ENCODE data around the gene DSCAML1. TPM values are rescaled to one million over a fixed set of nuclear protein-coding genes. Genes with fewer than 3 reads are reported as not detected.

DSCAML1 gene
- total and polyA plus RNA-seq, 10 of the 15 experiments (the other 5 are each of a cell fraction or from before 2014, with no cell fraction given) = 0.03 to 0.18 (median 0.06) TPM; not detected in 1

DNA sequence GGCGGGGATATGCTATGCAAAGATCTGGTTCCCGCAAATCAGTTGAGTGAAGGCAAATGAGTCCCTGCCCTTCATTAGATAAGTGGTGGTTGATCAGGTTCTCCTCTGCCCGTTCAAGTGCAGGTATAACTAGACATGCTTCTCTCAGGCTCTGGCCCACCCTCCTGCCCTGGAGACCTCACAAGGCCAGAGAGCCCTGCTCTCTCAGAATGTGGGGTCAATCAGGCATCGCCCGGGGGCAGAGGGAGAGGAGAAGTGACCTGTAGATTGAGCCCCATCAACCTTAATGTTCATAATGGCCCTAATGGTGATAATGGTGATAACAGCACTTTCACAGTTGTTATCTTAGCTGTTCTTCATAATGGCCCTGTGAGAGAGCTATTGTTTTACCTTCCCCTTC, 224.3 kb downstream of the DSCAML1 start:
- Histone ChIP-seq H3K9me3 (replicated peaks; ENCODE audit: control insufficient read depth, insufficient read depth, low read length) (no peaks in the 10 kb centered on the region), H3K4me3 (no peak overlapping the region), H3K79me2 (ENCODE audit: control insufficient read depth, insufficient read depth, low read length) (no peaks in the 10 kb centered on the region), H3K4me2 (ENCODE audit: control insufficient read depth, insufficient read depth) (no peak overlapping the region), H3K4me1 (ENCODE audit: control insufficient read depth, insufficient read depth, low read length) (no peaks in the 10 kb centered on the region), H3K27ac (ENCODE audit: control insufficient read depth, insufficient read depth) (no peak overlapping the region), H3K36me3 (ENCODE audit: control insufficient read depth in 2 of 2, insufficient read depth in 2 of 2, low read length in 1 of 2) (no peaks in the 10 kb centered on the region), H4K20me1 (ENCODE audit: control insufficient read depth, insufficient read depth) (no peaks in the 10 kb centered on the region), H3K9ac (ENCODE audit: control insufficient read depth, insufficient read depth, low read length) (no peak overlapping the region), H2AFZ (ENCODE audit: control insufficient read depth, low read depth, low read length) (no peak overlapping the region), H3K27me3 (replicated peaks in 1 of 2; ENCODE audit: control insufficient read depth in 2 of 2, insufficient read depth in 2 of 2, low read length in 1 of 2) (peaks cover 0 to 4% of the 10 kb centered on the region in 2 experiments; a peak in 2 of 4 replicates)
- RAD21 ChIA-PET (ENCODE audit: unreplicated experiment) = no interaction called here
- POLR2A ChIA-PET = no interaction called here
- no TSS peak for BruUV-seq (replicated peaks)
- DNase-seq (ENCODE audit: low read depth, low spot score) = no peak
- SMC1A ChIA-PET (ENCODE audit: uncharacterized antibody, unreplicated experiment) = interaction anchor here (0.9 kb wide), 1 partner anchor 43 kb away, joined by 3 read pairs; no protein-coding TSS in a partner anchor
- in situ Hi-C loops (cut with MboI) = no loop called here
- WGBS (ENCODE audit: insufficient coverage, insufficient replicate concordance, low lambda C conversion rate, missing lambda C conversion rate) = 28% methylated on average over 5 of the region's 5 CpGs
- no peak for FAIRE-seq
- intact Hi-C loops (cut with micrococcal nuclease; ENCODE audit: unreplicated experiment) = no loop called here
- ATAC-seq = no peak
- TF ChIP-seq, protein P1, sequence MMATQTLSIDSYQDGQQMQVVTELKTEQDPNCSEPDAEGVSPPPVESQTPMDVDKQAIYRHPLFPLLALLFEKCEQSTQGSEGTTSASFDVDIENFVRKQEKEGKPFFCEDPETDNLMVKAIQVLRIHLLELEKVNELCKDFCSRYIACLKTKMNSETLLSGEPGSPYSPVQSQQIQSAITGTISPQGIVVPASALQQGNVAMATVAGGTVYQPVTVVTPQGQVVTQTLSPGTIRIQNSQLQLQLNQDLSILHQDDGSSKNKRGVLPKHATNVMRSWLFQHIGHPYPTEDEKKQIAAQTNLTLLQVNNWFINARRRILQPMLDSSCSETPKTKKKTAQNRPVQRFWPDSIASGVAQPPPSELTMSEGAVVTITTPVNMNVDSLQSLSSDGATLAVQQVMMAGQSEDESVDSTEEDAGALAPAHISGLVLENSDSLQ (IDR thresholded peaks at IDR 0.05) = no peak
- TF ChIP-seq TAF1 (IDR thresholded peaks at IDR 0.05; ENCODE audit: borderline replicate concordance, low read depth, low read length) = no peak
- no peak for TF ChIP-seq MTA2 (IDR thresholded peaks at IDR 0.05; ENCODE audit: low read depth)
- no peak for TF ChIP-seq CBX3 (IDR thresholded peaks at IDR 0.05; ENCODE audit: borderline replicate concordance, low read depth)
- CTCF ChIA-PET = interaction anchor here (1.1 kb wide), 1 partner anchor 48 kb away, joined by 4 read pairs; no protein-coding TSS in a partner anchor

DNA sequence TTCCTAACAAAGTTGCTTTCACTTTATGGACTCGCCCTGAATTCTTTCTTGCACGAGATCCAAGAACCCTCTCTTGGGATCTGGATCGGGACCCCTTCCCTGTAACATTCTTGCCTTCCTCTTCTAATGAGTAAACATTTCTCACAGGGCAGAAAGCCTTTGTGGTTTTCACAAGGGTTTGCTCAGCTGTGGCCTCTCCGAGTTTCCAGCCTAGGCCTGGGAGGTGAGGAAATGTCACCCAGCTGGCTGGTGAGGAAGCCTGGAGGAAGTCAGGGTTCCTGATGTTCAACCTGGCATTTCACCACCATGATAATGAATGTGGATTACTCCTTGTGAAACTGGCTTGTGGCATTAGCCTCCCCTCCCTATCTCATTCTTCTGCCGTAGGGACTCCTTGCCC, 224.9 kb downstream of the DSCAML1 start:
- Histone ChIP-seq H2AFZ (ENCODE audit: control insufficient read depth, low read depth, low read length) (no peak overlapping the region), H3K4me3 (no peak overlapping the region), H3K36me3 (ENCODE audit: control insufficient read depth in 2 of 2, insufficient read depth in 2 of 2, low read length in 1 of 2) (no peaks in the 10 kb centered on the region), H3K79me2 (ENCODE audit: control insufficient read depth, insufficient read depth, low read length) (no peaks in the 10 kb centered on the region), H3K4me2 (ENCODE audit: control insufficient read depth, insufficient read depth) (no peak overlapping the region), H3K27me3 (replicated peaks in 1 of 2; ENCODE audit: control insufficient read depth in 2 of 2, insufficient read depth in 2 of 2, low read length in 1 of 2) (peaks cover 0 to 4% of the 10 kb centered on the region in 2 experiments; a peak in 2 of 4 replicates), H3K4me1 (ENCODE audit: control insufficient read depth, insufficient read depth, low read length) (no peaks in the 10 kb centered on the region), H3K9ac (ENCODE audit: control insufficient read depth, insufficient read depth, low read length) (no peak overlapping the region), H4K20me1 (ENCODE audit: control insufficient read depth, insufficient read depth) (no peaks in the 10 kb centered on the region), H3K27ac (ENCODE audit: control insufficient read depth, insufficient read depth) (no peak overlapping the region), H3K9me3 (replicated peaks; ENCODE audit: control insufficient read depth, insufficient read depth, low read length) (no peaks in the 10 kb centered on the region)
- BruUV-seq (replicated peaks) = no TSS peak
- intact Hi-C loops (cut with micrococcal nuclease; ENCODE audit: unreplicated experiment) (no loop called here), in situ Hi-C loops (cut with MboI) (no loop called here)
- whole genome bisulfite sequencing (ENCODE audit: insufficient coverage, insufficient replicate concordance, low lambda C conversion rate, missing lambda C conversion rate) = 14% methylated on average over 5 of the region's 5 CpGs
- SMC1A ChIA-PET (ENCODE audit: uncharacterized antibody, unreplicated experiment) = interaction anchor here (0.9 kb wide), 1 partner anchor 43 kb away, joined by 3 read pairs; no protein-coding TSS in a partner anchor
- FAIRE-seq (no peak), DNase-seq (ENCODE audit: low read depth, low spot score) (no peak), ATAC-seq (no peak)
- CTCF ChIA-PET = interaction anchor here (1.1 kb wide), 1 partner anchor 49 kb away, joined by 4 read pairs; no protein-coding TSS in a partner anchor
- POLR2A ChIA-PET = no interaction called here
- RAD21 ChIA-PET (ENCODE audit: unreplicated experiment) = no interaction called here
- no peak for TF ChIP-seq KDM1A (IDR thresholded peaks at IDR 0.05; ENCODE audit: borderline replicate concordance)
- no peak for TF ChIP-seq MTA3 (IDR thresholded peaks at IDR 0.05; ENCODE audit: borderline replicate concordance, low read length)
- no peak for TF ChIP-seq IRF4 (IDR thresholded peaks at IDR 0.05; ENCODE audit: low read depth, low read length)
- no peak for TF ChIP-seq KLF5 (IDR thresholded peaks at IDR 0.05; ENCODE audit: partially characterized antibody)
- TF ChIP-seq CBX5 (IDR thresholded peaks at IDR 0.05; ENCODE audit: low read depth) = no peak
- no peak for TF ChIP-seq MXI1 (IDR thresholded peaks at IDR 0.05; ENCODE audit: low read depth, low read length)
- TF ChIP-seq CHD2 (IDR thresholded peaks at IDR 0.05; ENCODE audit: borderline replicate concordance, low read depth, low read length) = no peak
- no peak for TF ChIP-seq SMAD5 (IDR thresholded peaks at IDR 0.05; ENCODE audit: low read depth)
- no peak for TF ChIP-seq POLR2A (IDR thresholded peaks at IDR 0.05; ENCODE audit: low read depth, low read length)
- no peak for TF ChIP-seq JUNB (IDR thresholded peaks at IDR 0.05)
- no peak for TF ChIP-seq ETV6 (conservative IDR thresholded peaks at IDR 0.05 in 1 of 2, IDR thresholded peaks at IDR 0.05 in 1 of 2; ENCODE audit: borderline replicate concordance in 1 of 2, low read depth in 1 of 2)
- TF ChIP-seq, protein P2, sequence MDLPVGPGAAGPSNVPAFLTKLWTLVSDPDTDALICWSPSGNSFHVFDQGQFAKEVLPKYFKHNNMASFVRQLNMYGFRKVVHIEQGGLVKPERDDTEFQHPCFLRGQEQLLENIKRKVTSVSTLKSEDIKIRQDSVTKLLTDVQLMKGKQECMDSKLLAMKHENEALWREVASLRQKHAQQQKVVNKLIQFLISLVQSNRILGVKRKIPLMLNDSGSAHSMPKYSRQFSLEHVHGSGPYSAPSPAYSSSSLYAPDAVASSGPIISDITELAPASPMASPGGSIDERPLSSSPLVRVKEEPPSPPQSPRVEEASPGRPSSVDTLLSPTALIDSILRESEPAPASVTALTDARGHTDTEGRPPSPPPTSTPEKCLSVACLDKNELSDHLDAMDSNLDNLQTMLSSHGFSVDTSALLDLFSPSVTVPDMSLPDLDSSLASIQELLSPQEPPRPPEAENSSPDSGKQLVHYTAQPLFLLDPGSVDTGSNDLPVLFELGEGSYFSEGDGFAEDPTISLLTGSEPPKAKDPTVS (IDR thresholded peaks at IDR 0.05; ENCODE audit: low read depth, low read length) = no peak

Data from GM12878 (cell line).